Testis (tissue), 3 donors: ENCODE measurements around the gene GPX5. TPM values are rescaled to one million over a fixed set of nuclear protein-coding genes. Genes with fewer than 3 reads are reported as not detected.

Source experiments
- DNase-seq: peaks from one replicate; pipeline ENCODE4 v3.0.0-alpha.2; 2019
- H3K27ac ChIP-seq, 2 donors: fragments of 200-600 bp; sonication (generic); one replicate each; pipeline ENCODE4 v1.5.1; 2019
- H3K27me3 ChIP-seq: fragments of 200-600 bp; sonication (generic); one replicate; pipeline ENCODE4 v1.5.1; 2019
- H3K36me3 ChIP-seq: fragments of 200-600 bp; sonication (generic); one replicate; pipeline ENCODE4 v1.5.1; 2017; ENCODE audit warnings: low read depth; ENCODE audit errors: missing control alignments
- H3K4me1 ChIP-seq: fragments of 200-600 bp; sonication (generic); one replicate; pipeline ENCODE4 v1.5.1; 2019
- H3K4me3 ChIP-seq, 2 donors: fragments of 200-600 bp; sonication (generic); one replicate each; pipeline ENCODE4 v1.5.1; 2017 to 2019
- H3K9me3 ChIP-seq: fragments of 200-600 bp; sonication (generic); one replicate; pipeline ENCODE4 v1.5.1; 2017
- CTCF ChIP-seq, 3 experiments: fragments of 450-650 bp in 2 of 3; fragments of 200-600 bp in 1 of 3; sonication (generic) in 1 of 3; IDR thresholded peaks; one replicate each; pipeline ENCODE4 v1.5.1; 2016 to 2019; ENCODE audit warnings: antibody characterized with exemption in 3 of 3, mild to moderate bottlenecking in 2 of 3, moderate library complexity in 1 of 3
- POLR2A ChIP-seq: fragments of 450-650 bp; IDR thresholded peaks from one replicate; pipeline ENCODE4 v1.6.1; 2017; ENCODE audit warnings: antibody characterized with exemption, mild to moderate bottlenecking, moderate library complexity
- WGBS, 2 donors: methylation state at CpG; one replicate each; pipeline ENCODE4 v1.1.5; 2018; 5-methylcytosine and 5-hydroxymethylcytosine counted together
- intact Hi-C: fragments of 100-400 bp; cut with DNase I; formaldehyde crosslinking; loops from one replicate; pipeline ENCODE4 v1.15.1; 2023; ENCODE audit warnings: low total_unique reads
- polyA plus RNA-seq: library from polyadenylated mRNA; stranded (reverse); fragments of 350-450 nt; fragmentation: Illumina TruSeq; extraction: RNeasy Lipid Tissue Mini Kit (QIAGEN cat#74804); gene quantifications from one replicate; pipeline ENCODE4 v1.2.3, GENCODE V29; 2014; ENCODE audit warnings: low read depth, low replicate concordance; ENCODE audit not compliant: insufficient read depth
- total RNA-seq, 2 donors: library from RNA; depleted of rRNA; stranded (reverse); fragments of >200 nt; gene quantifications; one replicate each; pipeline ENCODE4 v1.2.3, GENCODE V29; 2016

Gene GPX5
- total and polyA plus RNA-seq, 3 donors from 2014 or later: 1.2 to 8.6 (median 8.1) TPM

- Histone ChIP-seq H3K36me3 (no peaks in the 10 kb centered on the region), H3K27ac (no peak overlapping the region), H3K27me3 (no peaks in the 10 kb centered on the region), H3K4me1 (no peaks in the 10 kb centered on the region), H3K4me3 (no peak overlapping the region), H3K9me3 (no peaks in the 10 kb centered on the region)
- 42 to 43% methylated on average over 2 of the region's 2 CpGs for WGBS, 2 donors
- TF ChIP-seq CTCF (IDR thresholded peaks at IDR 0.05): no peak
- intact Hi-C loops: no loop called here
- DNase-seq: no peak
Measured at GRCh38 chr6:28534875-28535274, 9.2 kb downstream of the GPX5 start.

GRCh38 chr6:28537065-28537464 lies 11.4 kb downstream of the GPX5 start:
- intact Hi-C loops: no loop called here
- H3K4me3 ChIP-seq: peak overlapping the region; percentile 7 to 11
- no peaks in the 10 kb centered on the region for H3K27me3 ChIP-seq
- 7 to 11% methylated on average over 18 of the region's 18 CpGs for WGBS, 2 donors
- H3K9me3 ChIP-seq: no peaks in the 10 kb centered on the region
- TF ChIP-seq CTCF (IDR thresholded peaks at IDR 0.05) (no peak), POLR2A (no peak)
- no peak overlapping the region for H3K27ac ChIP-seq
- H3K36me3 ChIP-seq: no peaks in the 10 kb centered on the region
- no peaks in the 10 kb centered on the region for H3K4me1 ChIP-seq
- no peak for DNase-seq

GRCh38 chr6:28537509-28538140 lies 11.9 kb downstream of the GPX5 start:
- Histone ChIP-seq H3K4me1 (no peaks in the 10 kb centered on the region), H3K27me3 (no peaks in the 10 kb centered on the region), H3K4me3 (peak overlapping the region; percentile 7 to 11), H3K9me3 (no peaks in the 10 kb centered on the region), H3K27ac (no peak overlapping the region), H3K36me3 (no peaks in the 10 kb centered on the region)
- TF ChIP-seq POLR2A (no peak), CTCF (IDR thresholded peaks at IDR 0.05) (no peak)
- 24 to 29% methylated on average over 22 of the region's 22 CpGs for WGBS, 2 donors
- DNase-seq: peak; percentile 37
- intact Hi-C loops: no loop called here

- Histone ChIP-seq H3K27ac (no peak overlapping the region), H3K4me1 (no peaks in the 10 kb centered on the region), H3K9me3 (no peaks in the 10 kb centered on the region), H3K36me3 (no peaks in the 10 kb centered on the region), H3K4me3 (peak overlapping the region; percentile 16 to 50), H3K27me3 (no peaks in the 10 kb centered on the region)
- no peak for TF ChIP-seq POLR2A
- no peak for TF ChIP-seq CTCF (IDR thresholded peaks at IDR 0.05)
- no peak for DNase-seq
- 36 to 40% methylated on average over 7 of the region's 7 CpGs for WGBS, 2 donors
- intact Hi-C loops: no loop called here
Measured at GRCh38 chr6:28541996-28542395, 16.3 kb downstream of the GPX5 start.
